ENCODE results near the gene SIPA1L3. TPM values are rescaled to one million over a fixed set of nuclear protein-coding genes. Genes with fewer than 3 reads are reported as not detected.

Gene SIPA1L3
- total and polyA plus RNA-seq, 9 of the 15 experiments (the other 6 are each of a cell fraction or from before 2014, with no cell fraction given) = 0.01 to 6.1 (median 2.5) TPM

- in situ Hi-C loops (cut with MboI) (no loop called here), intact Hi-C loops (cut with micrococcal nuclease) (no loop called here)
- Histone ChIP-seq H3K4me1 (replicated peaks in 1 of 2; ENCODE audit: control insufficient read depth in 2 of 2, insufficient read depth in 2 of 2, low read length in 2 of 2) (peaks cover 0 to 3% of the 10 kb centered on the region in 2 experiments; a peak in 1 of 5 replicates), H4K20me1 (replicated peaks; ENCODE audit: control insufficient read depth, insufficient read depth, low read length) (no peaks in the 10 kb centered on the region), H3K79me2 (ENCODE audit: control insufficient read depth, insufficient read depth, low read length) (no peaks in the 10 kb centered on the region), H3K36me3 (ENCODE audit: control insufficient read depth, insufficient read depth, low read length) (no peaks in the 10 kb centered on the region), H3K4me2 (ENCODE audit: insufficient read depth, low read length) (no peak overlapping the region), H3K9ac (ENCODE audit: insufficient read depth in 1 of 2, low read depth in 2 of 2, low read length in 2 of 2) (no peak overlapping the region), H3K27ac (ENCODE audit: extremely low read depth, low read depth, low read length) (no peak overlapping the region), H2AFZ (ENCODE audit: low read depth, low read length) (no peak overlapping the region), H3K9me3 (replicated peaks; ENCODE audit: control insufficient read depth, insufficient read depth, low read depth, low read length) (no peaks in the 10 kb centered on the region), H3K27me3 (ENCODE audit: control insufficient read depth in 2 of 2, insufficient read depth in 2 of 2, low read length in 2 of 2) (peaks cover 0 to 5% of the 10 kb centered on the region in 2 experiments; a peak in 3 of 5 replicates), H3K9me1 (ENCODE audit: control insufficient read depth, insufficient read depth, low read length) (no peaks in the 10 kb centered on the region), H3K4me3 (no peak overlapping the region)
- FAIRE-seq (no peak), ATAC-seq (no peak), DNase-seq (ENCODE audit: extremely low read depth in 1 of 4, low spot score in 3 of 4) (no peak)
- no TSS peak for BruUV-seq (replicated peaks)
- no peak for TF ChIP-seq ZNF316 (IDR thresholded peaks at IDR 0.05)
- TF ChIP-seq E2F4 (CRISPR knock-in tag; IDR thresholded peaks at IDR 0.05; ENCODE audit: low read depth) = no peak
- no peak for TF ChIP-seq ZBTB9 (CRISPR knock-in tag; IDR thresholded peaks at IDR 0.05)
- TF ChIP-seq ETV1 (tag; conservative IDR thresholded peaks at IDR 0.05; ENCODE audit: low read depth) = no peak
- TF ChIP-seq SRSF3 (IDR thresholded peaks at IDR 0.05; ENCODE audit: insufficient read depth, low read length) = no peak
- TF ChIP-seq ZNF253 (CRISPR knock-in tag; conservative IDR thresholded peaks at IDR 0.05) = no peak
- TF ChIP-seq JUND (IDR thresholded peaks at IDR 0.05; ENCODE audit: borderline replicate concordance, low read depth, low read length) = no peak
- TF ChIP-seq JUND (tag; IDR thresholded peaks at IDR 0.05; ENCODE audit: borderline replicate concordance, low read depth, low read length) = no peak
- TF ChIP-seq THAP7 (CRISPR knock-in tag; IDR thresholded peaks at IDR 0.05) = no peak
- no peak for TF ChIP-seq CEBPB (tag; IDR thresholded peaks at IDR 0.05)
- no peak for TF ChIP-seq SMARCA5 (IDR thresholded peaks at IDR 0.05)
- TF ChIP-seq GMEB1 (CRISPR knock-in tag; IDR thresholded peaks at IDR 0.05) = no peak
- no peak for TF ChIP-seq PML (IDR thresholded peaks at IDR 0.05; ENCODE audit: low read length)
- TF ChIP-seq TOE1 (IDR thresholded peaks at IDR 0.05; ENCODE audit: borderline replicate concordance) = no peak
- no peak for TF ChIP-seq TOE1 (CRISPR knock-in tag; IDR thresholded peaks at IDR 0.05; ENCODE audit: borderline replicate concordance, low read depth)
- TF ChIP-seq ZNF280B (CRISPR knock-in tag; IDR thresholded peaks at IDR 0.05) = no peak
- WGBS (ENCODE audit: insufficient coverage, low coverage, missing lambda C conversion rate) = 30% methylated on average over 11 of the region's 11 CpGs
- ChIA-PET POLR2A (interaction anchor here (0.6 to 1.0 kb wide), 2 partner anchors 21 to 131 kb away, joined by 3 read pairs; no protein-coding TSS in a partner anchor), CTCF (ENCODE audit: low intra/inter-chr PET ratio) (no interaction called here)
These were observed 46.3 kb downstream of the SIPA1L3 start for GRCh38 chr19:37953171-37953917.

All from K562 (cell line).